HG02678 (cell line): ENCODE measurements around the gene MXD3.

Experiments
- ATAC-seq: cut with Tn5 transposase; IDR thresholded peaks from one replicate; pipeline ENCODE4 v1.9.1; 2021; ENCODE audit warnings: mild to moderate bottlenecking, moderate library complexity; ENCODE audit not compliant: unreplicated experiment

Gene MXD3

DNA sequence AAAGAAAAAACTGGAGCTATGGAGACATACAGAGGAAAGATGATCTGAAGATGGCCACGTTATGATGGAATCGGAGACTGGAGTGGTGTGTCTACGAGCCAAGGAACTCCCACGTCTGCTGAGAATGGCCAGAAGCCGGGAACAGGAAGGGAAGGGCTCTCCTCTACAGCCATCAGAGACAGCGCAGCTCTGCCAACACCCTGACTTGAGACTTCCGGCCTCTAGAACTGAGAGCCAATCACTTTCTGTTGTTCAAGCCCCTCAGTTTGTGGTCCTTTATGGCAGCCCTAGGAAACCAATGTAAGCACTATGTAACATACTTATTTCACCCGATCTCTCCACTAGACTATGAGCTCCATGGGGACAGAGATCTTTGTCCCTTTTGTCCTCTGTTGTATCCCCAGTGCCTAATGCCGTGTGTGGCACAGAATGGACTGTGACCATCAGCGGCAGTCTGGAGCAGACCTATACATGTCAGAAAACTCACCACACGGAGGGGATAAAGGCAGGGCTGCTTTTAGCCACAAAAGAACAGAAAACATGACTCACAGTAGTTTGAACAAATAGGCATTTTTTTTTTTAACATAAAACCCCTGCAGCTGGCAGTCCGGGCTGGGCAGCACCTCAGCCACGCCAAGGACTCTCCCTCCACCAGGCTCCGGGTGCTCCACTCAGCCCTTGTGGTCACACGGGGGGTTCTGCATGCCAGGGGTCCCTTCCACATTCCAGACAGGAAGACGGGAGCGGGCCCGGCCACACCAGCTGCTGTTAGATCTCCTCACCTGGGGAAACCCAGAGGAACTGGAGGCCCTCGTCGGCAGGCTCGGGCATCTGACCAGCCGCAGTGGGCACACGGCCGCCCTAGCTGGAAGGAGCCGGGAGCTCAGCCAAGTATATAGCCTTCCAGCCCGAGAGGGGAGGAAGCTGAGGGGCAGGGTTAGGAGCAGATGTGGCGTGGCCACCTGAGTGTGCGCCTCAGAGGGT lies 16.1 kb upstream of the MXD3 start:
- no peak for ATAC-seq

DNA sequence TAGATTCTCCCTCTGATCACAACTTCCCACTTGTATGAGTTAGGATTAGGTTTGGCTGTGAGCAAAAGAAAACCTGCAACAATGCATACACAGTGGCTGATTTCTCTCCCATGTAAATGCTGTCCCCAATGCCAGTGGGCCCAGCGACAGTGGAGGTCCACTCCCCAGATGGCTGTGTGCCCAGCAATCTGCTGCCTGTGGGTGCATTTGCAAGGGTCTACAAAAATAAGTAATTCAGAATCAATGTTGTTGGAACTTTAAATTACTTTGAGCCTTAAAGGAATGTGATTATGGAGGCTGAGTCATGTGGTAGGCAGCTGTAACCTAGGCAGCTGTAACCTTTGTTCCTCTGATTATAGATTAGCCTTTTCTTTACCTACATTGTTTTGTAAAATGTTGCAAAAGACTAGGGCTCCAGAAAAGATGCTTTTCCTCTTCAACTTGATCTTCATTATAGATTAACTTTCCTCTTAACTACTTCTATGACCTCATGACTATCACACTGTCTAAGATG lies 14.2 kb upstream of the MXD3 start:
- ATAC-seq, result no peak

DNA sequence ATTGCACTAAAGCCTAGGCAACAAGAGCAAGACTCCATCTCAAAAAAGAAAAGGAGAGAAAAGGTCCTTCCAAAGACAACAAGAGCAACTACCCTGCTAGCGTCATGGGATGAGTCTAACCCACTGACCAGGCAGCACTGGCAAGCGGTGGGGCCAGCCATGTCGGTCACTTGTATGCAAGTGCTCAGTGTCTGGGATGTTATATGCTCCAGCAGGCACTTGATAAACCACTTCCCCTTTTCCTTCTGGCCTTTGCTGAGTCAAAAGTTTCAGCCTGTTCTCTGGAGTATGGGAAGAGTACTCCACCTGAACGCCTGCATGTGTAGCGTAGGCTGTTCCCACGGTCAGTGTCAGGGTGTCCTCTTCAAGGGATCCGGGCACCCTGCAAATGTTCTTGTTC lies 9.2 kb upstream of the MXD3 start:
- no peak for ATAC-seq

GRCh38 chr5:177319913-177320588 lies 8.4 kb upstream of the MXD3 start:
- ATAC-seq, result no peak

- peak; percentile 48 for ATAC-seq
Measured at GRCh38 chr5:177317959-177318377, 6.3 kb upstream of the MXD3 start.

- no peak for ATAC-seq
Measured at GRCh38 chr5:177316005-177316404, 4.3 kb upstream of the MXD3 start.

- ATAC-seq, result no peak
Measured at GRCh38 chr5:177315411-177315810, 3.7 kb upstream of the MXD3 start.

DNA sequence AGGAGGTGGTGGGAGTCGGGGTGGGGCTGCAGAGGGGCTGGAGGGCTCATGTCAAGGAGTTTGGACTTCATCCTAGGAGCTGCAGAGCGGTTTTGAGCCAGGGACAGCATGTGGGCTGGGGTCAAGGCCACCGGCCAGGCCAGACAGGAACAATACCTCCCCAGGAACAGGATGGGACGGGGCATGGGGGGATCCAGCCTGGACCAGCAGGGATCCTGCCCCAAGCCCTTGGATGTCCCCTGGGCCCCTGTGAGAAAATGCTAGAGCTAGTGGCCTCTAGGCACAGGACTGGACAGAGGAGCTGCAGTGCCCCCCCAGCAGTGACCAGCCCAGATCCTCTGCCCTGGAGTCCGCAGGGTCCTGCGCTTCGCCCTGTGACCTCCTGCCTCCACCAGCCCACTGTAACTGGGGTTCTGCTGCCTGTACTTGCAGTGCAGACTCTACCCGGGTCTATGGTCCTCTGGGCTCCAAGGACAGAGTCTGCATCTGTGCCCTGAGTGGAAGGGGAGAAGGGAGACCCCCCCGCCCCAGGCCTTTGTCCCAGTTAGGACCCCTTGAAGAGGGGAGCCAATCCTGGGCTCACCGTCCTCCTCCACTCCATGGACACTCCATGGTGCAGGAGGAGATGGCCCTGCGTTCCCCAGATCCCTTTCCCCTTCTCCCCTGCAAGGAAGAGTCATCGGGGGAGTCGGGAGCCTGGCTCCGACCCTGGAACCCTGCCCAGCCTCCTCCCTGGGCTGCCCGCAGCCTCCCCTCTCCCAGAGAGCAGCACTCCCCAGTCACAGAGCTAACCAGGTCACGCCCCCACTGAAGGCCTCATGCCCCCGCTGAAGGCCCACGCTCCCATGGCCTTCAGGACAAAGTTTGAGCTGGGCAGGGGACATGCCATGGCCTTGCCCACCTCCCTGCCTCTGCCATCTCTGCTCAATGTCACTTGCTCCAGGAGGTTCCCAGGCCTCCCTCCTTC lies 3.0 kb upstream of the MXD3 start:
- no peak for ATAC-seq

DNA sequence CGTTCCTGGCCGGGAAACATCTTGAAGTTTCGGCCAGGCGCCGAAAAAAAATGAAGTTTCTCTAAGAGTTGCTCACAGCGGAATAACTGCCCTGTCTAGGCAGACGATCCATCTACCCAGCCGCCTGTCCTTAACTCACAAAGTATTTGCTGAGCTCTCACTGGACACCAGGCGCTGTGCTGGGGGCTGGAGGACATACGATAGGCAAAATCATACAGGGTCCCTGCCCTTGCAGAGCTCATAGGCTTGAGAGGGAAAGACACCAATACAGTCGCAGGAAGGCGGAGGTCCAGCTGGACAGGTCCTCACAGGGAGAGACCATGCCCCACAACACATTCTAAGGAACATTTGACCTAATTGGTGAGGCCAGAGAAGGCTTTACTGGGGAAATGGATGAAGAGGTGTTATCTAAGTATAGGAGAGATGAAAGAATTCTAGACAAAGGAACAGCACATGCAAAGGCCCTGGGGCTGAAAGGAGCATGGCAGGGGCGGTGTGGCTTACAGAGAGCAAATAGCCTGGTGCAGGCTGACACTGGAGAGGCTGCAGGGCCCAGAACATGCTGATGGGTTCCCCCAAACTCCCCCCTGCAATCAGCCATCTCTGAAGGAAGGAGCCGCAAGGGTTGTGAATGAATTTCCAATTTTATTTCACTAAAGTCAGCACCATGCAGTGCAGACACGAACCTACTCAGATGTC lies 2.0 kb upstream of the MXD3 start:
- no peak for ATAC-seq

GRCh38 chr5:177312649-177313181 lies 1.0 kb upstream of the MXD3 start:
- ATAC-seq, result peak; percentile 21

GRCh38 chr5:177311392-177311722 lies 341 bp downstream of the MXD3 start:
- peak; percentile 2 for ATAC-seq

DNA sequence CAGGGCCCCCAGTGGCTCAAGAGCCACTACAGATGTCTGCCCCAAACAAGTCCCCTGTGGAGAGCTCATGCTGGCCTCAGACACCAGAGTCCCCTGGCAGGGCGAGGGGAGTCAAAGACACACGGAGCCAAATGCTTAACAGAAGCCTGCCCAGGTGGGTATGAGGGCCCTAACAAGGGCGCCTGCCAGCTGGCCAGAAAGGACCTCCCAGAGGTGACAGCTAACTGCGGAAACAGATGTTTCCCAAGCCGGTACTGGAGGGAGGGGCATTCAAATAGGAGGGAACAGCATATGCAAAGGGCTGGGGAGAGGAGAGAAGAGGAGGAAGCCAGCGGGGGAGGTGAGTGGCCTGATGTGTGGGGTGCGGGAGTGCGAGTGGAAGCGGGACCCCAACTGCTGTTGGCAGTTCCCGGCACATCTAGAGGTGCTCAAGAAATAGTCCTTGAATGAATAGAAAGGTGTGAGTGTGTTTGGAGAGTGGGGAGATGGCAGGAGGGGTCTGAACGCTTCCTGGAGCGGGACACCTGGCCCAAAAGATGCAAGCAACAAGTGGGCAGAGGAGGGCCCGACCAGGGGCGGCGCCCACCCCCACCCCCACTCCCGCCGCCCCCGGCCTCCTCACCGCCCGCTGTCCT lies 824 bp downstream of the MXD3 start:
- peak; percentile 37 for ATAC-seq

- no peak for ATAC-seq
Measured at GRCh38 chr5:177310332-177310731, 1.4 kb downstream of the MXD3 start.

GRCh38 chr5:177309351-177310191 lies 2.1 kb downstream of the MXD3 start:
- ATAC-seq, result no peak

DNA sequence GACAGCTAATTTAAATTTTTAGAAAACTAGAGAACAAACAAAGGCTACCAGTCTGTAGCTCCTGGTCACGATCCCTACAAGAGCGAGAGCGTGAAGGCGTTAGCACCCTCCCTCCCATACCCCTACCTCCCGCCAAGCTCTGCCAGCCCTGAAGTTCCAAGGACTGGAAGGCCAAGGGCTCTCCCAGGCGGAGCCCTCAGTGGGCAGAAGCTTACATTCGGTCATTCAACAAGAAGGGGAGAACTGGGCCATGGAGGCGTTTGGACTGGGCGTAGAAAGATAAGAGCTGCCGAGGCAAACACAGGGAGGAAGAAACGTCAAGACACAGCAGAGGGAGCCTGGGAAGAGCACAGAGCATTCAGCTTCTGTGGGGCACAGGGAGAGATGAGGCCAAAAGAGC lies 3.0 kb downstream of the MXD3 start:
- ATAC-seq, result no peak

DNA sequence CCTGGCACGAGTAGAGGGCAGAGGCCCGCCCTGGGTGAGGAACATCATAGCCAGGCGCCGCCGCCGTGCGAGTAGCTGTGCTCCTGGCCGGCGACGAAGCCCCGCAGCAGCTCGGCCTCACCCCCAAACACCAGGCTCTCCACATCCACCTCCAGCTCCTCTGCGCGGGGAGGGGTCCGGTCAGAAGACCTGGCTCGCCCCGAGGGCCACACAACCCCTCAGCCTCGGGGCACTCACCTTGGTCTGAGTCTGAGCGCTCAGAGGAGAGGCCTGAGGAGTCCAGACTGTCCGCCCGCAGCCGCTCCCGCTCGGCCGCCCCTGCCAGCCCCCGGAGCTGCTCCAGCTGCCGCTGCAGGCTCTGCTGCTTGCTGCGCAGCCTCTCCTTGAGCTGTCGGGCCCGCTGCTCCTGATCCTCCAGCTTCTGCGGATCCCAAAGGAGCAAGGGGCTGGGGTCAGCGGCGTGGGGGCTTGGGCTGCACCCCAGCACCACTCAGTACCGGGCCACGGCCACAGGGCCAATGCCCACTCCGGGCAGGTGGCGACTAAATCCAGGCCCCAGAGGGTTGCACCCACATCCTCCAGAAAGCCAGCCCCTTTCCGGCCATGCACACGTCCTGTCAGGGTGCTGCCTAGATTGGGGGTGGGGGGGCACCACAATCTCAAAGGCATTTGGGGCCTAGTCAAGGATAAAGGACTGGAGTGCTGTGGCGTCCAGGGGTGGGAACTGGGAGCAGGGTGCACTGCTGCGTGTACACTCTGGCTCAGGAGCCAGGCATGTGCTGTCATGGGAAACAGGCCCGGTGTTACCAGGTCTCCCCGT lies 3.9 kb downstream of the MXD3 start:
- ATAC-seq, result no peak

DNA sequence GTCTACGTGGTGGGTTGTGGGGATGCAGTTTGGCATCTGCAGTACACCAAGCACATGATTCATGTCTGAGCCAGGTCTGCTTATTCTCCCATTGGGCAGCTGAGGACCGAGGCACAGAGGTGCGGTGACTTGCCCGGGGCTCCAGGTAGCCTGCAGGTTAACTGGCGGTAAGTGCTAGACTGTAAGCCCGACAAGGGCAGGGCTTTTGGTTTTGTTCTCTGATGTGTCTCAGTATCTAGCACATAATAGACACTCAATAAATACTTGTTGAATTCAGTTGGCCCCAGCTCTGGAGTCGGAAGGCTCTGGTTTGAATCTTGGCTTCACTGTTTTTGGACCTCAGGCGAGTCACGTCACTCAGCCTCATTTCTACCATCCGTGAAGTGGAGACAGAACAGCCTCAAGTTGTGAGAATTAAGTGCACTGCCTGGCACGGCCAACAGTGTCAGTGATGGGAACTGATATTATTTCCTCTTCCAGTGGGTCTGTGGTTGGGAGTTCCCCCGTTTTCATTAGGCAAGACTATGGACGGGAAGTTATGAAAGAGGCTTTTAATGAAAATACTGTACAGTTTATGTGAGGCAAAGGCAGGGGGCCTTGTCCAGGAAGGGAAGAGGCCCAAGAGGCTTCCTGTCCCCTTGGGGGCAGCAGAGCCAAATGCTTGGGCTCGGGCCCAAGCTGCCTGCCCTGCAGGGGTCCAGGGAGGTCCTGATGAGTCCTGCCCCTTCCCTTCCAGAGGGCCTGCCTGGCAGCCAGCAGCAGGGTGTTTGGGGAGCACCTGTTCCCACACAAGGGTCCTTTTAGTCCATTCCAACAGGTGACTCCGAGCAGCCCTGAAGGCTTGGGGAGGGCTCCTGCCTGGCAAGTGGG lies 4.8 kb downstream of the MXD3 start:
- no peak for ATAC-seq
